Lung microvascular endothelial cell (primary cell): ENCODE results near the gene DNAJB6. TPM values are rescaled to one million over a fixed set of nuclear protein-coding genes. Genes with fewer than 3 reads are reported as not detected.
"Not testable (repeated sequence)": the region's sequence is repeated elsewhere in the genome, so short reads cannot be mapped to it uniquely, and the experiment has no call there.

ENCODE experiments used
- DNase-seq, 2 donors: peaks; one replicate each; pipeline versions ENCODE4 v3.0.0 to v3.0.0-alpha.2; 2010; ENCODE audit warnings: low read depth in 2 of 2
- total RNA-seq: library from RNA; depleted of rRNA; stranded (reverse); fragments of >200 nt; gene quantifications from 2 replicates; pipeline ENCODE4 v1.2.1, GENCODE V29; 2014

Gene DNAJB6
- total RNA-seq, 1 donor from 2014 or later: 100 TPM

- no peak for DNase-seq
These were observed 13.4 kb upstream of the DNAJB6 start for GRCh38 chr7:157323401-157323800.

- no peak for DNase-seq
These were observed 7.4 kb upstream of the DNAJB6 start for GRCh38 chr7:157329447-157329846.

GRCh38 chr7:157330567-157330966 is 6.2 kb upstream of the DNAJB6 start:
- DNase-seq: not testable (repeated sequence)

GRCh38 chr7:157331049-157331448 is 5.8 kb upstream of the DNAJB6 start:
- DNase-seq: not testable (repeated sequence)

GRCh38 chr7:157335236-157335635 is 1.6 kb upstream of the DNAJB6 start:
- no peak for DNase-seq

- DNase-seq: no peak
These were observed 817 bp upstream of the DNAJB6 start for GRCh38 chr7:157335991-157336382.

- peak; percentile 64 to 67 for DNase-seq
These were observed 729 bp downstream of the DNAJB6 start for GRCh38 chr7:157337316-157338149.

GRCh38 chr7:157339777-157340677 is 3.2 kb downstream of the DNAJB6 start:
- peak; percentile 71 to 82 for DNase-seq

- peak in 1 of 2 donors; percentile 46 for DNase-seq
These were observed 10.6 kb downstream of the DNAJB6 start for GRCh38 chr7:157347217-157347904.

GRCh38 chr7:157348548-157348947 is 11.7 kb downstream of the DNAJB6 start:
- no peak for DNase-seq

GRCh38 chr7:157352516-157352915 is 15.7 kb downstream of the DNAJB6 start:
- no peak for DNase-seq

GRCh38 chr7:157355784-157356511 is 19.1 kb downstream of the DNAJB6 start:
- no peak for DNase-seq

GRCh38 chr7:157357129-157358040 is 20.6 kb downstream of the DNAJB6 start:
- DNase-seq: no peak

- no peak for DNase-seq
These were observed 21.4 kb downstream of the DNAJB6 start for GRCh38 chr7:157358041-157358752.

GRCh38 chr7:157358753-157359096 is 21.9 kb downstream of the DNAJB6 start:
- DNase-seq: no peak

GRCh38 chr7:157359581-157359980 is 22.8 kb downstream of the DNAJB6 start:
- no peak for DNase-seq

- DNase-seq: no peak
These were observed 23.8 kb downstream of the DNAJB6 start for GRCh38 chr7:157360483-157361025.

- DNase-seq: no peak
These were observed 24.7 kb downstream of the DNAJB6 start for GRCh38 chr7:157361537-157361936.

GRCh38 chr7:157362729-157363128 is 25.9 kb downstream of the DNAJB6 start:
- no peak for DNase-seq
